Fibroblast of the aortic adventitia (primary cell): ENCODE data around the gene MYT1. TPM values are rescaled to one million over a fixed set of nuclear protein-coding genes. Genes with fewer than 3 reads are reported as not detected.

Source experiments
- DNase-seq: peaks from one replicate; pipeline ENCODE4 v3.0.0-alpha.2; 2010; ENCODE audit warnings: low read depth
- H3K4me3 ChIP-seq: 2 replicates; pipeline ENCODE4 v1.5.1; 2011; ENCODE audit warnings: low read depth, mild to moderate bottlenecking, control low read depth, low read length, moderate library complexity
- total RNA-seq: library from RNA; depleted of rRNA; stranded (reverse); fragments of >200 nt; gene quantifications from 2 replicates; pipeline ENCODE4 v1.2.3, GENCODE V29; 2012; ENCODE audit warnings: low replicate concordance
- TF ChIP-seq, protein P1 (sequence below): IDR thresholded peaks from 2 replicates; pipeline ENCODE4 v1.5.1; 2011; ENCODE audit warnings: mild to moderate bottlenecking, low read length, control low read depth, inconsistent platforms; ENCODE audit not compliant: insufficient read depth

The MYT1 gene
- total RNA-seq, 1 donor: not detected

- TF ChIP-seq, protein P1, sequence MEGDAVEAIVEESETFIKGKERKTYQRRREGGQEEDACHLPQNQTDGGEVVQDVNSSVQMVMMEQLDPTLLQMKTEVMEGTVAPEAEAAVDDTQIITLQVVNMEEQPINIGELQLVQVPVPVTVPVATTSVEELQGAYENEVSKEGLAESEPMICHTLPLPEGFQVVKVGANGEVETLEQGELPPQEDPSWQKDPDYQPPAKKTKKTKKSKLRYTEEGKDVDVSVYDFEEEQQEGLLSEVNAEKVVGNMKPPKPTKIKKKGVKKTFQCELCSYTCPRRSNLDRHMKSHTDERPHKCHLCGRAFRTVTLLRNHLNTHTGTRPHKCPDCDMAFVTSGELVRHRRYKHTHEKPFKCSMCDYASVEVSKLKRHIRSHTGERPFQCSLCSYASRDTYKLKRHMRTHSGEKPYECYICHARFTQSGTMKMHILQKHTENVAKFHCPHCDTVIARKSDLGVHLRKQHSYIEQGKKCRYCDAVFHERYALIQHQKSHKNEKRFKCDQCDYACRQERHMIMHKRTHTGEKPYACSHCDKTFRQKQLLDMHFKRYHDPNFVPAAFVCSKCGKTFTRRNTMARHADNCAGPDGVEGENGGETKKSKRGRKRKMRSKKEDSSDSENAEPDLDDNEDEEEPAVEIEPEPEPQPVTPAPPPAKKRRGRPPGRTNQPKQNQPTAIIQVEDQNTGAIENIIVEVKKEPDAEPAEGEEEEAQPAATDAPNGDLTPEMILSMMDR: no peak
- H3K4me3 ChIP-seq: no peak overlapping the region
- no peak for DNase-seq
These were observed 82.5 kb downstream of the MYT1 start for GRCh38 chr20:64246616-64247306.

GRCh38 chr20:64247307-64247618 is 83.0 kb downstream of the MYT1 start:
- no peak overlapping the region for H3K4me3 ChIP-seq
- no peak for DNase-seq
- TF ChIP-seq, protein P1: no peak

- no peak overlapping the region for H3K4me3 ChIP-seq
- TF ChIP-seq, protein P1: no peak
- no peak for DNase-seq
These were observed 84.0 kb downstream of the MYT1 start for GRCh38 chr20:64247970-64248841.

DNA sequence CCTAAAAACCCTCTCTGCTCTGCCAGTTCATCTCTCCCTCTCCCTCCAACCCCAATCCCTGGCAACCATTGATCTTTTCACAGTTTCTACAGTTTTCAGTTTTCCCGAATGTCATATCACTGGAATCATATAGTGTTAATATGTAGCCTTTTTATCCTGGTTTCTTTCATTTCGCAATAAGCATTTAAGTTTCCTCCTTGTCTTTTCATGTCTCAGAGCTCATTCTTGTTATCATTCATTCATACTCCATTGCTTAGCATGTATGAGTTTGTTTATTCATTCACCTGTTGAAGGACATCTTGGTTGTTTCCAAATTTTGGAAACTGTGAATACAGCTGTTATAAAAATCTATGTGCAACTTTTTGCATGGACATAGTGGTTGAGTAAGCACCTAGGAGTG is 85.8 kb downstream of the MYT1 start:
- no peak overlapping the region for H3K4me3 ChIP-seq
- TF ChIP-seq, protein P1: no peak
- no peak for DNase-seq

DNA sequence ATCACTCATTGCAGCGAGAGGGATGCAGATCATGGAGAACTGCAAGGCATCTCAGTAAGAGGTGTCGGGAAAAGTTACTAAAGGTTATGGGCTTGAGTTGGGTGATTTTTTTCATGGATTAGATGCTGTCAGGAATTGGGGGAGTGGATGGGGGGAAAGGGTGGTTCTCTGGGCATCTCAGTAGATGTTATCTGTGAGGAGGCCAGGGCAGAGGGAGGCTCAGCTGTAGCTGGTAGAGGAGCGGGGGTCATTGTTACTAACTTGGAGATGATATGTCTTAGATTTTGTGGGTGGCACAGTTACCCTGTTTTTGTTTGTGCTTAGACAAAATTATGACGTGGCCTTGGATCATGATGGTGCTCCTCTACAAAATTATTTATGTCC is 88.7 kb downstream of the MYT1 start:
- DNase-seq: no peak
- TF ChIP-seq, protein P1: no peak
- H3K4me3 ChIP-seq: no peak overlapping the region

- H3K4me3 ChIP-seq: no peak overlapping the region
- TF ChIP-seq, protein P1: no peak
- no peak for DNase-seq
These were observed 89.2 kb downstream of the MYT1 start for GRCh38 chr20:64253443-64253842.

GRCh38 chr20:64254156-64254555 is 89.9 kb downstream of the MYT1 start:
- H3K4me3 ChIP-seq: no peak overlapping the region
- TF ChIP-seq, protein P1: no peak
- no peak for DNase-seq
